ENCODE data around the gene GRHL1.
A peak's percentile ranks its signal among the peaks of the same experiment; 100 is the strongest.

The GRHL1 gene

DNA sequence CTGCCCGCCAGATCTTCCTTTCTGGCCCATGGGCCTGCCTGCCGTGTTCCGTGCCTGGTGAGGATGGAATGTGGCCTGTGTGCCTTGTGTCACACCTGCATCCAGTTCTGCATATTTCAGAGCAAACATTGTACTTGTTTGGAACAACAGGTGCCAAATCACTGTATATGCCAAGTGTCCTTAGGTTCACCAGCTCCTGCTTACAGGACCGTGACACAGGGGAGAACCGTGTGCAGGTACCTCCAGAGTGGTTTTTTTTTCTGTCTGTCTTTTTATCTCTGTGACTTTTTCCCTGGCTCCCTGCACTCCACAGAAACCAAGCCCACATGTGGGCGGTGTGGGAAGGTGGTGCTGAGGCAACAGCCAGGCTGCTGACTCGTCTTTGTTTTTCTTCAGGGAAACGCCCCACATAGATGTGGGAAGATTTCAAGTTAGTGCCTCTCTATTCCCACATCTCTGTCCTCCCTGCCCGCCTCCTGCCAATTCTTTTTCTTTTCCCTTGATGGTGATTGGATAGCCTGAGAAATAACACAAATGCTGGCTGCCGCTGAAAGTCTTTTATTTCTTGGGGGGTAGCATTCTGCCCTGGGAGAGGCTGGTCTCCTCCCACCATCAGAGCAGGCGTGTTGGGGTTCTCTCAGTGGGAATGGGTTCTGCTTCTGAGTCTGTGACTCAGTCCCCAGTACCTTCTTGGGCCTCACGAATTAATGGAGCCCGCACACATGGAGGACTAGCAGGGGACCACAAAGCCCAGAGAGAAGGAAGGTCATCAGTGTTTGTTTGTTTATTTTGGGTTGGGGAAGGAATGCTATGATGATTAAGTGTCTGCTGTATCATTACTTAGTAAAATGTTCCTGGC, 21.4 kb downstream of the GRHL1 start:
- no peak for DNase-seq

DNA sequence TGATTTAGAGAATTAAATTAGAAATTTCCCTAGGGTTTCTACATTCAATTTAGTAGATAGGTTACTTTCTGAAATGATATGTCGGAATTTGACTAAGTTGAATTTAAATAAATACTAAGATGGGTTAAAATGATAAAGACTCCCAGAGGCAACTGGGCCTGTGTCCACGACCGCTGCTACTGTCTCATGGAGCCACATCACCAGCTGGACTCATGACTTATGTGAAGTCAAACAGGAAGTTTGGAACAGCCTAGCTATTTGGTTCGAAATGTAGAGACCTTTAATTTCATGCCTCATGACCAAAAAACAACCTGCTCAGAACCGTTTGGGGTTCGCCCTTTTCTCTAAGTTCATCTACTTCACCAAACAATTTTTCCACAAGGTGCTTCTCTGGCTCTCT, 22.2 kb downstream of the GRHL1 start:
- DNase-seq = no peak

DNA sequence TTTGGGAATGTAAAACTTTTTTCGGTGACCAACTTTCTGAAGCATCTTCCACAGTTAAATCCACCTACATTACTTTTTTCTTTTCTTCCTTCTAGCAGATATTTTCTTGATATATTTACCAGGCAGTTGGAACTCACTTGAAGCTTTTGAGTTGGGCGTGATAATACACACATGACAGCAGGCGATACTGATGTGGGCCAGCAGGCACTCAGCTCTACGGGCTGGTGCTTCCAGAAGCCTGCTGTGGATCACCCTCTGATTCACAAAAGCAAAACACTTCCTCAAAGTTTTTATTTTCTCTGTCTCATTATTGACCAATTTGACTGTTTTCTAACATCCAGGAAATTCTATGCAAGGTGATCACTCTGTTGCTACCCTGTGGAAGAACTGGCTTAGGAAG, 22.9 kb downstream of the GRHL1 start:
- no peak for DNase-seq

DNA sequence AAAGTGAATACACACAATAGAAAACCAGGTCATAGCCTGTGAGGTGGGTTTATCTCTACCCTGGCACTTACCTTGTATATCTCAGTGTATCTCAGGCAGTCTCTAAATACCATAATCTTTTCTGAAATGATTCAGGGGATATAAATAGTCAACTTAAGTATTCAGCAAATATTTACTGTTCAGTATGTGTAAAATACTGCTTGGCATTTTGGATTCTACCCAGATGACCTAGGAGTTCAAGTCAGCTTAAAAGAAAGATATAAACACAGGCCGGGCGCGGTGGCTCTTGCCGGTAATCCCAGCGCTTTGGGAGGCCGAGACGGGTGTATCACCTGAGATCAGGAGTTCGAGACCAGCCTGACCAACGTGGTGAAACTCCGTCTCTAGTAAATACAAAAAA, 23.8 kb downstream of the GRHL1 start:
- DNase-seq = no peak

DNA sequence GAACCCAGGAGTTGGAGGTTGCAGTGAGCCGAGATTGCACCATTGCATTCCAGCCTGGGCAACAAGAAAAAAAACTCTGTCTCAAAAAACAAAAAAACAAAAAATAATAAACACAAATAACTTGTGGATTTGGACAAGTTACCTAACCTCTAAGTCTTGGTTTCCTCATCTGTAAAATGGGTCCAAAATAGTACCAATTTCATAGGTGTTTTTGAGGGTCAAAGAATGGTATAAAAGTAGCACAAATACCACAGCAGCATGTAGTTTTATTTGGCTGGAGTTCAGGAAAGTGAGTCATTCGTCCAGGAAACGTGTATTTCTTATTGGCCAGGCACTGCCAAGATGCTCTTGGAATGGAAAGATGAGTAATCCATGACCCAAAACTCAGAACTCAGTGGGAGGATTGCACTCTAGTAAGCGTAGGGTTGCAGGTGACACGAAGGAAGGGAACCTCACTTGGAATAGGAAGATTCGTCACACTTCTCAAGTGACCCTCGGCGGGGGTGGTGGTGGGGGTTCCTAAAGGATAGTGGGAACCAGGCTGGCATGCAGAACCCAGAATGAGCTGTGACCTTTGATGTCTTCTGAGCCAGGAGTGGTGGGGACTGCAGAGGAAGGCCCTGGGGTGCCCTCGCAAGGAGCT, 24.4 kb downstream of the GRHL1 start:
- DNase-seq = peak; percentile 14

DNA sequence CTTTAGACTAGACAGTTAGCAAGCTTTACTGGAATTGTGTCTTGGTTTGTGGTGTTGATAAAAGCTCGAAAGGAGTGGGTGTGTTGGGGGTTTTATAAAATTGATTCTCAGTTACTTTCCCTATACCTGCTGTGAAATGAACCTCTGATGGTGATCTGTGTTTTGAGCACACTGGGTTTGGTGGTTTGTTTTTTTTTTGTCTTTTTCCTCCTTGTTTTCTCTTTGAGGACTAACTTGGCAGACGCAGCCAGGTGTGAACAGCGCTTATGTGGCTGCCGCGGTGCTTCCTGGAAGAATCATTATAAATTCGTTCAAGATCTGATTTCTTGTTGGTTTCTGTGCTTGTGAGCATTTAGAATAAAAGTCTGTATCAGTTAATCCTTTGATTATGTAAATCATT, 28.5 kb downstream of the GRHL1 start:
- no peak for DNase-seq

DNA sequence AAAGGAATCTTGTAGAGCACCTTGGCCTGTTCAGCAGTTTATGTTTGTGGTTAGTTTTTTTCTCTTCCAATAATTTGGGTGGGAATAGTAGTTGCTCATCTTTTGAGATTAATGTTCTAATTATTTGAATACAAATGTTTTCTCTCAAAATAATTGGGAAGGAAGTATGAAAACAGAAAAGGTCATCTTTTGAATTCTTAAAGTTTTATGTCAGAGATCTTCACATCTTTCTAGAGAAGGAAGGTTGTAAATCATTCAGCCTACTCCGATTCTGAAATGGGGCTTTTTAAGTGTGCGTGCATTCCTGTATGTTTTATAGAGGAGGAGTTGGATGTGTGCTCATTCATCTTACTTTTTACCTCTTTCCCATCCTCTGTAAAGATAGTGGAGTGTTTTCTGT, 29.0 kb downstream of the GRHL1 start:
- no peak for DNase-seq

DNA sequence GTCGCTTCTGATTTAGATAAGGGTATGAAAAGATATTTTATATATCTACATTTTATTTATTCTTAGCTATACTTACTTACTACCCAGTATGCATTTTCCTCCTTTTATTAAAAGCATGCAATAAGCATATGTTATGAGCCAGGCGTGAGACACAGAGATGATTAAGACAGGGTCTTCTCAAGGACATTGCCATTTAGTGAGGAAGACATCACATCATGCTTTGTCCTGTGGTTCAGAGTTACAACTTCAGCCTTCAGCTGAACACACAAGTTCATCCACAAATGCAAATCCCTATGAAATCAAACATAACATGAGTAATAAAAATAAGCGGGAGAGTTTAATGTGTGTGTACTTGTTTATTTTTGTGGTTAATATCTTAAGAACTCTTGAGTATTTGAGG, 30.2 kb downstream of the GRHL1 start:
- no peak for DNase-seq

DNA sequence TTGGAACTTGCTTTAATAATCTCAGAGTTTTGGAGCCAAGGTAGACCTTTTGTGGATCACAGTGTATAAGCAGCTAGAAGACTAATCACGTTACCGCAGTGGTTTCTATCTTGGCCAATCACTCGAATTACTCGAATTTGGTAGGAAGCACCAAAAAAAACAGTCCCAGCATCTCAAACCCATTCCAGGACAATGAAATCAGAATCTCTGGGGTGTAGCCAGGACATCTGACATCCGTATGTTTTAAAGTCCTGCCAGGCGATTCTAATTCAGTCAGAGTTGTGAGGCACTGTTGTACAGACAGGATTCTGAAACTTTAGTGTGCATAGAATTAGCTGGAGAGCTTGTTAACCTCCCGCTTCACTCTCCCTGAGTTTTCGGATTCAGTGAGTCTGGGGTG, 30.8 kb downstream of the GRHL1 start:
- no peak for DNase-seq

DNA sequence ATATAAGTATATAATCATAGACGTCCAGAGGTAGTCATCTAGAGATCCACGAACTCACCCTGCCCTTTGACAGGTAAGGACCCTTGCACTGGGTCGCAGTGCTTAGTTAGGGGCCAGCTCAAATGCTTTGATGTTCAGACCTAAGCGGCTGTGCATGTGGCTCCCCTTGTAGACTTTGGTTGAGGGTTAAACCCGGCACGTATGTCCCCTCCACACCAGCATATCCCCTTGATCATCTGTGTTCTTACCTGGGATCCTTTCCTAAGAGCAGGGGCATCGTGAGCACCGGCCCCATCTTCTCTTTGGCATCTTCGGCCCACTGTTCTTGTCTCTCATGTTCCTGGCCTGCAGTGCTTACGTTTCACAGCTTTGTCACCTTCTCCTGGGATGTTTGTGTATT, 31.4 kb downstream of the GRHL1 start:
- no peak for DNase-seq

DNA sequence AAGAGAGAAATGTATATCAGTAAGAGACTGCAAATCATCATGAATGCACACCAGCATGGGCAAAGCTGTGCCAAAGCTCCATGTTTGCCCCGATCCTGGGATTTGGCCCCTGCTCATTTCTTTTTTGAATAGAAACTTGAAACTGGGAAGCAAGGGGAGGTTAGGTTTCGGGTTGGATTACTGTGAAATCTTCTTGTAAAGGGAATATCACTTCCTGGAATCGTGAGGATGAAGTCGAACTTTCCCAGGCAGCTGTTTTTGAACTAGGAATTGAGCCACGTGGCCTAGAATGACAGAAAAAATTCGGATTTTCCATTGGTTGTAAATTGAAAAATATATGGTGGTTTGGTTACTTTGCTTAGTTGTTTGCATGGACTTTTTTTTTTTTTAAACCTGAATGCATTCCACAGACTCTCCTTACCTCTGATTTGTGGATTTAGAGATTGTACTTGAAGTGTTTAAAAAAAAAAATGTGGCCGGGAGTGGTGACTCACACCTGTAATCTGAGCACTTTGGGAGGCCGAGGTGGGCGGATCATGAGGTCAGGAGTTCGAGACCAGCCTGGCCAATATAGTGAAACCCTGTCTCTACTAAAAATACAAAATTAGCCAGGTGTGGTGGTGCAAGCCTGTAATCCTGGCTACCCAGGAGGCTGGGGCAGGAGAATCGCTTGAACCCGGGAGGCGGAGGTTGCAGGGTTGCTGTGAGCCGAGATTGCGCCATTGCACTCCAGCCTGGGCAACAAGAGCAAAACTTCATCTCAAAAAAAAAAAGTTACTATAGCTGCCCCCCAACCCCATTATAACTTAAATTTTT, 32.1 kb downstream of the GRHL1 start:
- no peak for DNase-seq

DNA sequence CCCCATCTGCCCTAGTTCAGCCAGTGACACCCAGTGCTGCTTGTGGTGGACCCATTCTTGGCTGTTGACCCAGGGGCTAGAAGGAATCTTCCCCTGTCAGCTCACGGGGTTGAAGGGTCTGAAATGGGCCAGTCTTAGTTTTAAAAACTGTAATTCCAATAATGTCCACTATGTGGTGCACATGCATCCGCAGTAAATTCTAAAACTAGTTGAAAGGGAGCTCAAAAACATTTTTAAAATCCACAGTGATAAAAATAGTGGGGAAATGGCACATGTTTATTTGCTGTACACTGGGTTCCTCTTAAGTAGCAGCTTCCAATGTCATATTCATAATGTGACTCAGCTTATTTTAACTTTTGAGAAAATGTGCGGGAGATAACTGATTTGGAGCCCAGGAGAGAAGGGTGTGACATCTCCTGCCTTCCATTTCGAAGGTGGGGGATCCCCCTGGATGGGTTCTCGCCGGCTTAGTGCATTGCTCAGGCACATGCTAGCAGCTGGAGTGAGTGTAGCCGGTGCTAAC, 32.8 kb downstream of the GRHL1 start:
- no peak for DNase-seq

DNA sequence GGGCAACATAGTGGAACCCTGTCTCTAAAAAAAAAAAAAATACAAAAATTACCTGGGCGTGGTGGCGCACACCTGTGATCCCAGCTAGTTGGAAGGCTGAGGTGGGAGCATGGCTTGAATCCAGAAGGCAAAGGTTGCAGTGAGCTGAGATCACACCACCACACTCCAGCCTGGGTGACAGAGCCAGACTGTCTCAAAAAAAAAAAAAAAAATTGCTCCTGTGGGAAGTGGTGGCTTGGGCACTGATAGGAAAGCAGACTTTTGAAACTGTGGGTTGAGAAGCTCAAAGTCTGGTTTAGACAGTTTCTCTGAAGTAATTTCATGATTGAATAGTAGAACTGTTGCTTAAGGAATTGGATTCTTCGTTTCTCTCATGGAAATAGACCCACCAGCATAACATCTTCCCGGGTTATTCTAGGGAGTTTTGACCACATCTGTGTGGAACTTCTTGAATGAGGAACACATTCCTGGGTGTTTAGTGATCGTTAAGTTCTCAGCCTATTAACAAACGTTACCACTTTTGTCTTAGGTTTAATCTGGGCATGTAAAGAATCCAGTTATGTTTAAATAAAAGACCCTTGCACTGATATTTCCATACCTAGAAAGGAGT, 33.5 kb downstream of the GRHL1 start:
- no peak for DNase-seq

DNA sequence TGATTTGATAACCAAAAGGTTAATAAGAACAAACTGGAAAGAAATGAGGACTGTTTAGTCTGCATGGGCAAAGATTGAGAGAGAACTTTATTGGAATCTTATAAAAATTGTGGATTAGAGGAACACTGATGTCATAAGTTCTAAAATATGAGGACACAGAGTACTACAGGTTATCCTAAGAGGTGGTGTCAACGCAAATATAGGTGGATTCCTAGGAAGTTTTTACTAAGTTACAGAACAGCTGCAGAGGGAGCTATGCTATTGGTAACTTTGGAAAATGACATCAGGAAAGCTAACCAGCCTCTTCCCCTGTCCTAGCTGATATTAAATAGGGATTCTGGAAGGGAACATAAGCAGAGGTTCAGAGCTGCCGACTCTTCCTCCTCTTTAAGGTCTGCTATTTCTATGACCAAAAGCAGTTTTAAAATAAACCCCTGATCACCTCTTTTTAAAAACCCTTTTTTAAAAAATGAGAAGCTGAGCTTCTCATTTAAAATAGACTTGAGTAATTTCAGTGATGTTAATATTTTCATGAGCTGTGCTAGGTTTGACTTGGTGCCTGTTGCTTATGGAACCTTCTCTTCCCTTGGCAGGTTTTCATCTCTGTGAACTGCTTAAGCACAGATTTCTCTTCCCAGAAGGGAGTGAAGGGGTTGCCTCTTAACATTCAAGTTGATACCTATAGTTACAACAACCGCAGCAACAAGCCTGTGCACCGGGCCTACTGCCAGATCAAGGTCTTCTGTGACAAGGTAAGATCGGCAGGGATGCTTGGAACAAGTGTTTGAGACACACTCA, 34.2 kb downstream of the GRHL1 start:
- no peak for DNase-seq

DNA sequence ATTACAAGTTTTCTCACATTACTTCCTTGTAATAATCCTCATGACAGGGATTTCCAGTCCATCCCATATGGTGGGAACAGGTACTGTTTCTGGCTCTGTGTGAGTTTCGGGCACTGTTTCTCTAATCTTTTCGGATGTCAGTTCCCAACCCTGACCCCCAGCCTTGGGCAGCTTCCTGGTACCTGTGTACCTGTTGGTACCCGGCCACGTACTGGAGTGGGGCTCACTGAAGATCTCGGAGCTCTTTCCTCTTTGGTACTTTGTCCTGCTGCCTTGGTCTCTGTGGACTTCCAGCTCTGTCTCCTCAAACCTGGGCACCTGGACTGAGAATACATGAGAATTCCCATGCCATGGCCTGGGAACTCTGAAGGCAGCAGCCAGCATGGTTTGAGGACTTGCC, 36.8 kb downstream of the GRHL1 start:
- no peak for DNase-seq

DNA sequence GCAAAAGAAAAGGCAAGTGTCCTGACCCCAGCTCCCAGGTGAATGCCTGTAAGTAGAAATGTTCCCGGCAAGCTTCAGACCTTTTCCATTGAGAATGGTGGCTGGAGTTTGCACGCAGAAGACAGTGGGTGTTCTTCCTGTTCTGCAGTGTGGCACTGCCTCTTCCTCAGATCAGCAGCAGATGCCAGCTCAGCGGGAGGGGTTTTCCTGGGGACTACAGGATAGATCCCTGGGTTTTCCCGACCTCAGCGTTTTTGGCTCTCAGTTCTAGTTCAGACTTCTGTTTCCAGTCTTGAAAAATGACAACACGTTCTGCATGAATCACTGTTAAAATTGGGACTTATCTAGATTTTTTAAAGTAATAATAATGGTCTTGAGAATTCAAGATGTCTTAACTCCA, 39.2 kb downstream of the GRHL1 start:
- no peak for DNase-seq

DNA sequence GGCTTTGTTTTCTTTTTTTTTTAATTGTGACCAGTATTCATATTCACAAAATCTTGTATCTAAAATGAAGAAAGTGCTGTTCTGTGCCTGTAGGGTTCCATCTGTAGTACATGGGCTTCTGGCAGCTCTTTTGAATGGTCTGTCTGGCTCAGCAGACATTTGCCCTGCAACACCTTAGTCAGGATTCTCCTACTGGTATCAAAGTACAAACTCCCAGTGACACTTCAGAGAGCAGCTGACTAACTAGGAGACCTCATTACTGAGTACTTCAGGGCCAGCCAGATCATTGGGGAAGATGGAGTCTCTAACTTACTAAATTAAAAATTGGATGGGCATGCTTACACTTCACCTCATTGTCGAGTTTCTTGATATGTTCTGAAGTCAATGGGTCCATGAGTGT, 39.7 kb downstream of the GRHL1 start:
- no peak for DNase-seq

DNA sequence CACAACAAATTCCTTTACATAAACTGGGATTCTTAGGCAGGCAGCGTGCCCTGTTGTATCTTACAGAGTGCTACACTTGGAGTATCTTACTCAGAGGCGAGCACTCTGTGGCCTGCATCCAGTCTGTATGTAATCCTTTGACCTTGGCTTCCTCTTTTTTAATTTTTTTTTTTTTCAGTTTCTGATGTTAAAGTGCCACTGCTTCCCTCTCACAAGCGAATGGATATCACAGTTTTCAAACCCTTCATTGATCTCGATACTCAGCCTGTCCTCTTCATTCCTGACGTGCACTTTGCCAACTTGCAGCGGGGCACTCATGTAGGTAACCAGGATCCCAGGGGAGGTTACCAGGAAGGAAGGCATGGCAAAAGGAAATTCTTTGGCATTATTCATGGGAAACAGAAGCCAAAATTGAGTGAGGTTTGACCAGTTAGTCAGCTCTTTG, 40.4 kb downstream of the GRHL1 start:
- DNase-seq = no peak

DNA sequence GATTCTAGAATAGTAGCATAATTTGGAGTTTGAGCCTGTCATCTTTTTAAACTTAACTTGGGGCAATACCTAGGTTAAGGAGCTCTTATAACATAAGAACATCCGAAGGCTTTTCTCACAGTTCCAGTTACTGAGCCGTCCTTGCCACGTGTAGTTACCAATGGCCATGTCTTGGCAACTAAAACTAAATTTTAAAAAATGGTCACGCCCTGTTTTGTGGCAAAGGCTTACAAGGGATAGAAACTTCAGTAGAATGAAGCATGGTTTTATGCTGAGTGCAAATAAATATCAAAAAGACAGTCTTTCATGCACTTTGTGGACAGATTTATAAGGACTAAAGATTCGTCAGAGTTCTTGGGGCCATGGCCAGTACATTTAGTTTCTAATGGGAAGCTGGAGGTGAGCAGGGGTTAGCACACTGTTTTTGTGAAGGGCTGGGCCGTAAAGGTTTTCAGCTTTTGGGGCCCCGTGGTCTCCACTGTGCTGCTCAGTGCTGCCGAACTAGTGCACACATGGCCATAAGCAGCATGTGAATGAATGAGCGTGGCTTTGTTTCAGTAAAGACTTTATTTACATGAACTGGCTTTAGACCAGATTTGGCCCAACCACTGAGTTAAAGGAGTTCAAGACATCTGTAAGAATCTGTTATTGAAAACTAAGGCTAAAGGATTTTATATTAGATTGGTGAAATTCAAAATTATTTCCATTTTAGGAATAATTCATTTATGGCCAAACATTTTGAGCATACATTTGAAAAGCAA, 41.1 kb downstream of the GRHL1 start:
- no peak for DNase-seq

DNA sequence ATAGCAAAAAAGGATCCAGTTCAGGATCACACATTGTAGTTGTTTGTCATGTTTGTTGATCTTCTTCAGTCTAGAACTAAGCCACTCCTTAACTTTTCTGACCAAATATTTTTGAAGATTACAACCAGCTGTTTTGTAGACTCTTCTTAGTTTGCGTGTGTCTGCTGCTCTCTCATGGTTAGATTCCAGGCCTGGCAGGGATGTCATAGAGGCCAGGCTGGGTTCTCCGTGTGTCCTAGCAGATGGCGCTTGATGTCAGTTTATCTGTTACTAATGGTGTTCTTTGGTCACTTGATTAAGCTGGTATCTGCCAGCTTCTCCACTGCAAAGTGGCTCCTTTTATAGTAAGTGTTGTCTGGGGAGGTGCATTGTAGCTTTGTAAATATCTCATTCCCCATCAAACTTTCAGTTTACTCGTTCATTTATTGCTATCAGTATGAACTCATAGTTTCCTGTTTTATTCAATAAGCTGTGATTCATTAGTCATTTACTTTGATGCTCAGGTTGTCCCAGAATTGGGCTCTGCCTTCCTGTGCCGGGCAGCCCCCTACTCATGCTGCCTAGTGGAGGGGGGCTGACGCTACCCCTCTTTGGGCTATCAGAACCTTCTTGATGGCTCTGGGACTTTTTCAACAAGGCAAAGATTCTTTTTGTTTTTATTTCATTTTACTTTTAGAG, 42.1 kb downstream of the GRHL1 start:
- no peak for DNase-seq

DNA sequence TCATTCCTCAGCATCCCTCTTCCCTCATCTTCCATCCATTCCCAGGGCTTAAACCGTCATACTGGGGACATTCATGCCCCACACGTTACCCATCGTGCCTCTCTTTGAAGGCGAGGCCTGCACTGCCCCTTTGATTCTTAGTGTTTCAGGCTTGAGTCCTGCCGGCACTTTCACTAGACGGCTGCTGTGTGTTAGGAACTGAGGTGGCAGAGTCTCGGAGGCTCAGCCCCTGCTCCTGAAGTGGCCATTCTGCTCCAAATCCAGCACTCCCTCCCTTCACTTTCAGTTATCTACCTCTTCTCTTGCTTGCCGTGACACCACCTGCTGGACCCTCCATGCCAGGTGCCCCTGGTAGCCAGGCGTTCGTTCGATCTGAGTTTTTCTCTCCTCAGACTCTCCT, 43.0 kb downstream of the GRHL1 start:
- no peak for DNase-seq
